Measurements from ENCODE around the gene RND3.

RND3 gene

DNA sequence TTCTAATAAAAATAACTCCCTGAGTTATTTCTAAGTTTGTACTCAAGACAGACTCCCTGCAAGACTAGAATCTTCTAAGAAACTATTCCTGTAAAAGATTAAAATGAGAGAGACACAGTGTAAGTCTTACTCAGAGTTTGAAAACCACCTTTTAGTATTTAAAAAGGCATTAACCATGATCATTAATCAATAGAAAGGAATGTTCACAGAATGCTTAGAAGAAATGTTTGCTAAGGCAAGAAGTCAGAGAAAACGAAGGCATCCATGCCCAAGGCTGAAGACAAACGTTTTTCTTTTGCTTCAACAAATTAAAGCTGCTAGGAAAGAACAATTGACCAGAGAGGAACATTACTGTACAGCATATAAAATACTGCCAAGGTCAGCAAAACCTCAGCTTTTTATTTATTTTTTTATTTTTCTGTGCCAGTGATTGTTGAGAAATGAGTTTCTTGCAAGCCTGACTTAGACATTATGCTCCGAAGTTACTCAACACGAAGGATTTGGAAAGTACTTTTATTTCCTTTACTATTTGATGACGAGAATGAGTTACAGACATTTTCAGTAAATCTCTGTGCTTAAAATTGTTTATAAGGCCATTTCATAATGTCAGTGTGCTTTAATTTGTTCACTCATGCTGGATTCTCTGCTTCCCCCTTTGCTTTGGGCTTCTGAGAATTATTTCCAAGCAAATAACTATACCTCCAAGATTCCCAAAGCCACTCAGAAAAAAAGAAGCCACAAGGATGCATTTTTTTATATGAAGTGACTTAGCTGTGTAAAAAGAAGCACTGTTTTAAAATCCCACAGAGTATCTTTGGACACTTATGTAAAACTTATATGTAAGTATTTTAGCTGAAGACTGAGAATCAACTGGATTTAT lies 20.5 kb downstream of the RND3 start:
- TF ChIP-seq, protein P1, sequence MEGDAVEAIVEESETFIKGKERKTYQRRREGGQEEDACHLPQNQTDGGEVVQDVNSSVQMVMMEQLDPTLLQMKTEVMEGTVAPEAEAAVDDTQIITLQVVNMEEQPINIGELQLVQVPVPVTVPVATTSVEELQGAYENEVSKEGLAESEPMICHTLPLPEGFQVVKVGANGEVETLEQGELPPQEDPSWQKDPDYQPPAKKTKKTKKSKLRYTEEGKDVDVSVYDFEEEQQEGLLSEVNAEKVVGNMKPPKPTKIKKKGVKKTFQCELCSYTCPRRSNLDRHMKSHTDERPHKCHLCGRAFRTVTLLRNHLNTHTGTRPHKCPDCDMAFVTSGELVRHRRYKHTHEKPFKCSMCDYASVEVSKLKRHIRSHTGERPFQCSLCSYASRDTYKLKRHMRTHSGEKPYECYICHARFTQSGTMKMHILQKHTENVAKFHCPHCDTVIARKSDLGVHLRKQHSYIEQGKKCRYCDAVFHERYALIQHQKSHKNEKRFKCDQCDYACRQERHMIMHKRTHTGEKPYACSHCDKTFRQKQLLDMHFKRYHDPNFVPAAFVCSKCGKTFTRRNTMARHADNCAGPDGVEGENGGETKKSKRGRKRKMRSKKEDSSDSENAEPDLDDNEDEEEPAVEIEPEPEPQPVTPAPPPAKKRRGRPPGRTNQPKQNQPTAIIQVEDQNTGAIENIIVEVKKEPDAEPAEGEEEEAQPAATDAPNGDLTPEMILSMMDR (IDR thresholded peaks at IDR 0.05; ENCODE audit: low read depth, low read length): no peak
- TF ChIP-seq POLR2A (IDR thresholded peaks at IDR 0.05; ENCODE audit: extremely low read depth, insufficient read length) (no peak), MYC (IDR thresholded peaks at IDR 0.05; ENCODE audit: low read depth, low read length) (no peak), MAX (IDR thresholded peaks at IDR 0.05; ENCODE audit: low read depth, low read length) (no peak)
- no peak overlapping the region for H3K4me3 ChIP-seq (ENCODE audit: low read depth, low read length)
- no peak for DNase-seq (ENCODE audit: low read depth)

DNA sequence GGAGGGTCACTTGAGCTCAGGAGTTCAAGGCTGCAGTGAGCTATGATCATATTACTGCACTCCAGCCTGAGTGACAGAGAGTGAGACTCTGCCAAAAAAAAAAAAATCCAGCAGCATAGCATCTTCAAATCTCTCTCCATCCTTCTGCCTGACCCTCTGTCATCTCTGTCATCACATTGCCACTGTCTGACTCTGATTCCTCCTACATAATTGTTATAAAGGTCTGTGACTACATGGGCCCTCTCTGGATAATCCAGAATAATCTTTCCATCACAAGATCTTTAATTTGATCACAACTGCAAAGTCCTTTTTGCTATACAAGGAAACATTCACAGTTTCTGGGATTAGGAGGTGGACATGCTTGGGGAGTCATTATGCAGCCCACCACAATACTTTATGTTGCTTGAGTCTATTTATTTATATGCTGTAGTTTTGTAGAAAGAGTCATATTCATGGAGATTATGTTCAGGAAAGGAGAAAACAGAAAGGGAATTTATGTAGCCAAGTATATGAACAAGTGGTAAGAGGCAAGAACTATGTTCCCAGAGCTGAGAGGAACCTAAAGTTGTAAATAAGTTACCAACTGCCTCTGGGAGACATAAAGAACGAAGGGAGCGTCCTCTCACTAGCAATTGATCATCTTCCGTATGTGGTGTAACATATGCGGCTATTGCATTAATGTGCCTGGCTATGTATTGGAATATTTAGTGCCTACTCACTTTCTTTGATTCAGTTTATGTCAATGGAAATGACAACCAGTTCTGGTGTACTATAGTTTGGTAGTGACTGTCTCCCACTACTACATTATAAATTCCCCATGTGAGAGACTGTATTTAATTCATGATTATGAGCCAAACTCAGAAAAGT lies 21.5 kb downstream of the RND3 start:
- no peak overlapping the region for H3K4me3 ChIP-seq (ENCODE audit: low read depth, low read length)
- no peak for DNase-seq (ENCODE audit: low read depth)
- TF ChIP-seq MAX (IDR thresholded peaks at IDR 0.05; ENCODE audit: low read depth, low read length): no peak
- TF ChIP-seq MYC (IDR thresholded peaks at IDR 0.05; ENCODE audit: low read depth, low read length): no peak
- TF ChIP-seq, protein P1 (IDR thresholded peaks at IDR 0.05; ENCODE audit: low read depth, low read length): no peak
- TF ChIP-seq POLR2A (IDR thresholded peaks at IDR 0.05; ENCODE audit: extremely low read depth, insufficient read length): no peak

GRCh38 chr2:150464986-150465385 lies 22.5 kb downstream of the RND3 start:
- H3K4me3 ChIP-seq (ENCODE audit: low read depth, low read length): no peak overlapping the region
- TF ChIP-seq MYC (IDR thresholded peaks at IDR 0.05; ENCODE audit: low read depth, low read length) (no peak), POLR2A (IDR thresholded peaks at IDR 0.05; ENCODE audit: extremely low read depth, insufficient read length) (no peak), MAX (IDR thresholded peaks at IDR 0.05; ENCODE audit: low read depth, low read length) (no peak)
- TF ChIP-seq, protein P1 (IDR thresholded peaks at IDR 0.05; ENCODE audit: low read depth, low read length): no peak
- no peak for DNase-seq (ENCODE audit: low read depth)

DNA sequence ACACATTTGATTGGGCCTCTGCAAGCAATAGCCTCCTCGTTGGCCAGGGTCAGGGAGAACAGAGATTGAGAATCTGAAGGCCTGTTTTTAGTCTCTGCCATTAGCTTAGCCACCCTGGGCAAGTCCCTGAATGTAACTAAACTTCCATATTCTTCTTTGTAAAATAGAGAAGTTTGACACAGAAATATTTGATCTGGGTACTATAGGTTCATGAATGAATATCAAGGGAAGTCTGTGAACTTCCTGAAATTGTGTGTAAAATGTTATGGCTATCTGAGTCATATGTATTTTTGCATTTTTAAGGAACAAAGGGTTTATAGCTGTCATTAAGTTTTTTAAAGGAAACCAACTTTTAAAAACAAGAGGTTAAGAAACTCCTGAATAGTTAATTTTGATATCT lies 23.2 kb downstream of the RND3 start:
- TF ChIP-seq, protein P1 (IDR thresholded peaks at IDR 0.05; ENCODE audit: low read depth, low read length): no peak
- TF ChIP-seq MAX (IDR thresholded peaks at IDR 0.05; ENCODE audit: low read depth, low read length) (no peak), POLR2A (IDR thresholded peaks at IDR 0.05; ENCODE audit: extremely low read depth, insufficient read length) (no peak), MYC (IDR thresholded peaks at IDR 0.05; ENCODE audit: low read depth, low read length) (no peak)
- DNase-seq (ENCODE audit: low read depth): no peak
- H3K4me3 ChIP-seq (ENCODE audit: low read depth, low read length): no peak overlapping the region

- TF ChIP-seq, protein P1 (IDR thresholded peaks at IDR 0.05; ENCODE audit: low read depth, low read length): no peak
- no peak for TF ChIP-seq MYC (IDR thresholded peaks at IDR 0.05; ENCODE audit: low read depth, low read length)
- TF ChIP-seq MAX (IDR thresholded peaks at IDR 0.05; ENCODE audit: low read depth, low read length): no peak
- no peak for TF ChIP-seq POLR2A (IDR thresholded peaks at IDR 0.05; ENCODE audit: extremely low read depth, insufficient read length)
- no peak for DNase-seq (ENCODE audit: low read depth)
- H3K4me3 ChIP-seq (ENCODE audit: low read depth, low read length): no peak overlapping the region
Measured at GRCh38 chr2:150462770-150463169, 24.7 kb downstream of the RND3 start.
